Calu3 (cell line): ENCODE measurements around the gene SLC24A2. TPM values are rescaled to one million over a fixed set of nuclear protein-coding genes. Genes with fewer than 3 reads are reported as not detected.
A peak's percentile ranks its signal among the peaks of the same experiment; 100 is the strongest.
"Not testable (repeated sequence)": the region's sequence is repeated elsewhere in the genome, so short reads cannot be mapped to it uniquely, and the experiment has no call there.

Experiments
- Bru-seq: library from RNA; stranded (reverse); fragments of 400-500 nt; gene quantifications from one replicate; lab custom pipeline; 2021; lab: Mats Ljungman, UMichigan
- BruChase-seq, 2 experiments: library from RNA; stranded (reverse); fragments of 400-500 nt; gene quantifications; one replicate each; lab custom pipeline; 2021; lab: Mats Ljungman, UMichigan
- BruUV-seq: library from RNA; stranded (reverse); fragments of 400-500 nt; replicated peaks from 2 replicates; lab custom pipeline; 2021; lab: Mats Ljungman, UMichigan
- CTCF ChIA-PET: fragments of 300-600 bp; sonication (Branson Sonifier 250); formaldehyde crosslinking; loops from one replicate; lab custom pipeline; 2022; ENCODE audit warnings: antibody characterized with exemption; lab: Charles Lee
- DNase-seq: peaks from one replicate; pipeline ENCODE4 v3.0.0; 2022
- H3K27ac Mint-ChIP-seq: one replicate; pipeline ENCODE4 v1.8.0; 2022; ENCODE audit warnings: mixed read lengths; ENCODE audit not compliant: unreplicated experiment
- H3K27me3 Mint-ChIP-seq: one replicate; pipeline ENCODE4 v1.8.0; 2022; ENCODE audit warnings: mixed read lengths; ENCODE audit not compliant: unreplicated experiment
- H3K36me3 Mint-ChIP-seq: one replicate; pipeline ENCODE4 v1.8.0; 2022; ENCODE audit warnings: mild to moderate bottlenecking, moderate library complexity, mixed read lengths; ENCODE audit not compliant: insufficient read depth, unreplicated experiment
- H3K4me1 Mint-ChIP-seq: one replicate; pipeline ENCODE4 v1.8.0; 2022; ENCODE audit warnings: mild to moderate bottlenecking, low read depth, mixed read lengths; ENCODE audit not compliant: unreplicated experiment
- H3K4me3 Mint-ChIP-seq: one replicate; pipeline ENCODE4 v1.8.0; 2022; ENCODE audit warnings: mild to moderate bottlenecking, low read depth, moderate library complexity, mixed read lengths; ENCODE audit not compliant: unreplicated experiment
- H3K9me3 Mint-ChIP-seq: one replicate; pipeline ENCODE4 v1.8.0; 2022; ENCODE audit warnings: low read depth, mixed read lengths; ENCODE audit not compliant: unreplicated experiment
- intact Hi-C: fragments of 100-400 bp; cut with micrococcal nuclease; formaldehyde crosslinking; loops from one replicate; pipeline ENCODE4 v1.10.0; 2022; ENCODE audit not compliant: unreplicated experiment
- long read RNA-seq: library from polyadenylated mRNA; stranded (forward); transcript quantifications from one replicate; pipeline ENCODE4 v2.0.0, GENCODE V29; 2022
- total RNA-seq: library from RNA; stranded (reverse); gene quantifications from 2 replicates; pipeline ENCODE4 v1.2.3, GENCODE V29; 2022
- TF ChIP-seq, protein P1 (sequence below): fragments of 200-600 bp; IDR thresholded peaks from one replicate; pipeline ENCODE4 v1.8.0; 2022; ENCODE audit warnings: antibody characterized with exemption; ENCODE audit not compliant: unreplicated experiment

Gene SLC24A2
- total RNA-seq (not detected in 2 replicates), Bru-seq, nascent RNA (percentile 2 among the genes with signal in this experiment), BruChase-seq, experiment 1, labeled RNA remaining after a 6-hour chase (percentile 4 among the genes with signal in this experiment), BruChase-seq, experiment 2, labeled RNA remaining after a 2-hour chase (percentile 1 among the genes with signal in this experiment)
- long read RNA-seq, result 0 reads

DNA sequence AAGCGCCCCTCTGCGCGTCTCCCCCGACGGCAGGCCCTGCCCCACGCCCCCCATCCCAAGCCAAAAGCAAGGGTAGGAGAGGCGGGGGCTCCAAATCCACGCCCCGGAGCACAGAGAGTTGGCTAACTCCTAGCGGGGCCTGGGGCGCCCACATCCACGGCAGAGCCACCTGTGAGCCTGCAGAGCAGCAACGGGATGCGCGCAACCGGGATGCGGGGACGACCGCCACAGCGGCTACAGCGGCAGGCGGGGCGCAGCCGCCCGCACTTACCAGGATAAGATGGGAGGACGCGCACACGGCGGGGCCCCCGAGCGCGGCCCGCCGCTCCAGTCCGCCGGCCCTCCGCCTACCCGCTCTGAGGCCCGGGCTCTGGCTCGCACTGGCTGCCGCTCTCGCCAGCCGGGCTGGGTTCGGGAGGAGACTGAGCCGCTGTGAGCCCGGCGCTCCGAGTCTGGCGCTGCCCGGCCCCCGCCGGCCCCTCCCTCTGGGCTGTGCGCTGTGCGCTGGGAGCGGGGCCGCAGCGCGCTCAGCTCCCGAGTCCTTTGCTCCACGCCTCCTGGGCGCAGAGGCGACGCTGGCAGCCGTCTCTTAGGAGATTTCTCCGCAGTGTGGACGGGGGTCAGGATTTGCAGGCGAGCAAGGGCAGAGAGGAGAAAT is at the start of gene SLC24A2:
Gene SLC24A2, minus strand, starts transcription at position 424 of the 658 bp plus-strand sequence.
- Mint-ChIP-seq H3K4me1 (no peaks in the 10 kb centered on the region), H3K27ac (no peak within 1 kb of the TSS), H3K9me3 (no peaks in the 10 kb centered on the region), H3K27me3 (no peaks in the 10 kb centered on the region), H3K4me3 (no peak within 1 kb of the TSS), H3K36me3 (no peaks in the 10 kb centered on the region)
- CTCF ChIA-PET, result no interaction called here
- no TSS peak for BruUV-seq
- DNase-seq, result no peak
- TF ChIP-seq, protein P1, sequence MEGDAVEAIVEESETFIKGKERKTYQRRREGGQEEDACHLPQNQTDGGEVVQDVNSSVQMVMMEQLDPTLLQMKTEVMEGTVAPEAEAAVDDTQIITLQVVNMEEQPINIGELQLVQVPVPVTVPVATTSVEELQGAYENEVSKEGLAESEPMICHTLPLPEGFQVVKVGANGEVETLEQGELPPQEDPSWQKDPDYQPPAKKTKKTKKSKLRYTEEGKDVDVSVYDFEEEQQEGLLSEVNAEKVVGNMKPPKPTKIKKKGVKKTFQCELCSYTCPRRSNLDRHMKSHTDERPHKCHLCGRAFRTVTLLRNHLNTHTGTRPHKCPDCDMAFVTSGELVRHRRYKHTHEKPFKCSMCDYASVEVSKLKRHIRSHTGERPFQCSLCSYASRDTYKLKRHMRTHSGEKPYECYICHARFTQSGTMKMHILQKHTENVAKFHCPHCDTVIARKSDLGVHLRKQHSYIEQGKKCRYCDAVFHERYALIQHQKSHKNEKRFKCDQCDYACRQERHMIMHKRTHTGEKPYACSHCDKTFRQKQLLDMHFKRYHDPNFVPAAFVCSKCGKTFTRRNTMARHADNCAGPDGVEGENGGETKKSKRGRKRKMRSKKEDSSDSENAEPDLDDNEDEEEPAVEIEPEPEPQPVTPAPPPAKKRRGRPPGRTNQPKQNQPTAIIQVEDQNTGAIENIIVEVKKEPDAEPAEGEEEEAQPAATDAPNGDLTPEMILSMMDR, result no peak
- intact Hi-C loops, result no loop called here

DNA sequence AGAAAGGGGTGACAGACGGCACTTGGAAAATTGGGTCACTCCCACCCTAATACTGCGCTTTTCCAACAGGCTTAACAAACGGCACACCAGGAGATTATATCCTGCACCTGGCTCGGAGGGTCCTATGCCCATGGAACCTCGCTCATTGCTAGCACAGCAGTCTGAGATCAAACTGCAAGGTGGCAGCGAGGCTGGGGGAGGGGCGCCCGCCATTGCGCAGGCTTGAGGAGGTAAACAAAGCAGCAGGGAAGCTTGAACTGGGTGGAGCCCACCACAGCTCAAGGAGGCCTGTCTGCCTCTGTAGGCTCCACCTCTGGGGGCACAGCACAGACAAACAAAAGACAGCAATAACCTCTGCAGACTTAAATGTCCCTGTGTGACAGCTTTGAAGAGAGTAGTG is 44.5 kb upstream of the SLC24A2 start:
- H3K4me3 Mint-ChIP-seq, BruUV-seq, H3K27ac Mint-ChIP-seq, H3K27me3 Mint-ChIP-seq, H3K36me3 Mint-ChIP-seq, DNase-seq, H3K4me1 Mint-ChIP-seq, CTCF ChIA-PET, intact Hi-C loops, H3K9me3 Mint-ChIP-seq: not testable (repeated sequence)

DNA sequence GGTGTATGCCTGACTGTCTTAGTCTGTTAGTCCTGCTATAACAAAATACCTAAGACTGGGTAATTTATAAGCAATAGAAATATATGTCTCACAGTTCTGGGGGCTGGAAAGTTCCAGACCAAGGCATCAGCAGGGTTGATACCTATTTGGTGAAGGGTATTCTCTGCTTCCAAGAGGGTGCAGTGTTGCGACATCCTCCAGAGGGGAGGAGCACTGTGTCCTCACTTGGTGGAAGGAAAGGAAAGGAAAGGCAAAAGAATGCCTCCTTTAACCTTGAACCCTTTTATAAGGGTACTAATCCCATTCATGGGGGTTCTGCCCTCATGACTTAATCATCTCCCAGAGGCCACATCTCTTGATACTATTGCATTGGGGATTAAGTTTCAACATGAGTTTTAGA is 42.0 kb upstream of the SLC24A2 start:
- no peaks in the 10 kb centered on the region for H3K36me3 Mint-ChIP-seq
- TF ChIP-seq, protein P1, result no peak
- no peak overlapping the region for H3K4me3 Mint-ChIP-seq
- intact Hi-C loops, result no loop called here
- CTCF ChIA-PET, result no interaction called here
- no peaks in the 10 kb centered on the region for H3K9me3 Mint-ChIP-seq
- DNase-seq, result no peak
- no peaks in the 10 kb centered on the region for H3K4me1 Mint-ChIP-seq
- BruUV-seq, result no TSS peak
- H3K27ac Mint-ChIP-seq, result no peak overlapping the region
- H3K27me3 Mint-ChIP-seq, result no peaks in the 10 kb centered on the region

DNA sequence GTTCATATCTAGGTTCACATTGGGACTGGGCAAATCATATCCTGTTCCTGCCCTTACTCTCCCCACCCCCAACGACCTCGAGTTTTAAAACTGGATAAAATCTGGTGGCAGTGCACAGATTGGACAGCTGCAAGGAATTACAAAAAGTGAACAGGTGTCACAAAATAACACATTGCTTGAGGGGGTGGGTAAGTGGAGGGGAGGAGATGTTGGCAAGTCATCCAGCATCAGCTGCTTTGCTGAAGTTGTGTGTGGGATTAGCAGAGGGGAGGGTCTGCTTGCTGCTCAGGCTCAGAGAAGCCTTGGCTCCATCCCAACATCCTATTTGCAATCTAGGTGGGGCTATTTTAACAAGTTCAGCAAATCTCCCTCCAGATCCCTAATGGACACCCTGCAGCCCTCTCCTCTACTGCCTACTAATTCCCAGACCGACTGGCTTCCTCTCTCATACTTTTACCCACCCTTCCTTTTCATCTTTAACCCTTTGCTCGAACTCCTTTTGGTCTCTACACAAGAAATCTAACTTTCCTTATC is 39.8 kb upstream of the SLC24A2 start:
- Mint-ChIP-seq H3K4me3 (no peak overlapping the region), H3K9me3 (no peaks in the 10 kb centered on the region), H3K27me3 (no peaks in the 10 kb centered on the region), H3K36me3 (no peaks in the 10 kb centered on the region), H3K4me1 (no peaks in the 10 kb centered on the region), H3K27ac (no peak overlapping the region)
- DNase-seq, result no peak
- BruUV-seq, result no TSS peak
- intact Hi-C loops, result no loop called here
- CTCF ChIA-PET, result no interaction called here
- TF ChIP-seq, protein P1, result no peak

DNA sequence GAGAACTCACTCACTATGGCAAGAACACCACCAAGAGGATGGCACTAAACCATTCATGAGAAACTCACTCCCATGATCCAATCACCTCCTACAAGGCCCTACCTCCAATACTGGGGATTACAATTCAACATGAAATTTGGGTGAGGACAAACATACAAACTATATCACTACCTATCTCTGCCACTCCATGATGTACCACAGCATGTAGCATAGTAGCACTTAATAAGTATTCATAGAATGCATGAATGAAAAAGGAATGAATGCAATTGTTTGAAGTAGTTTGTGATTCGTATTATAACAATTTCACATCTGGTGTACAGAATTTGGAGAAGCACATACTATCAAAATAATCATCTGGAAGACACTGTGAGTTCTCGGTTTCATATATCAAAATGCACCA is 27.9 kb upstream of the SLC24A2 start:
- Mint-ChIP-seq H3K4me1 (no peaks in the 10 kb centered on the region), H3K27ac (no peak overlapping the region), H3K27me3 (no peaks in the 10 kb centered on the region), H3K9me3 (peaks cover 4% of the 10 kb centered on the region), H3K4me3 (no peak overlapping the region), H3K36me3 (no peaks in the 10 kb centered on the region)
- CTCF ChIA-PET, result no interaction called here
- TF ChIP-seq, protein P1, result no peak
- BruUV-seq, result no TSS peak
- DNase-seq, result no peak
- intact Hi-C loops, result no loop called here
